HG02938 (cell line): ENCODE measurements around the gene CACNA1H.
"Not testable (repeated sequence)": the region's sequence is repeated elsewhere in the genome, so short reads cannot be mapped to it uniquely, and the experiment has no call there.

ENCODE experiments used
- ATAC-seq: cut with Tn5 transposase; IDR thresholded peaks from one replicate; pipeline ENCODE4 v1.9.1; 2021; ENCODE audit warnings: mild to moderate bottlenecking, moderate library complexity; ENCODE audit not compliant: unreplicated experiment

The CACNA1H gene

DNA sequence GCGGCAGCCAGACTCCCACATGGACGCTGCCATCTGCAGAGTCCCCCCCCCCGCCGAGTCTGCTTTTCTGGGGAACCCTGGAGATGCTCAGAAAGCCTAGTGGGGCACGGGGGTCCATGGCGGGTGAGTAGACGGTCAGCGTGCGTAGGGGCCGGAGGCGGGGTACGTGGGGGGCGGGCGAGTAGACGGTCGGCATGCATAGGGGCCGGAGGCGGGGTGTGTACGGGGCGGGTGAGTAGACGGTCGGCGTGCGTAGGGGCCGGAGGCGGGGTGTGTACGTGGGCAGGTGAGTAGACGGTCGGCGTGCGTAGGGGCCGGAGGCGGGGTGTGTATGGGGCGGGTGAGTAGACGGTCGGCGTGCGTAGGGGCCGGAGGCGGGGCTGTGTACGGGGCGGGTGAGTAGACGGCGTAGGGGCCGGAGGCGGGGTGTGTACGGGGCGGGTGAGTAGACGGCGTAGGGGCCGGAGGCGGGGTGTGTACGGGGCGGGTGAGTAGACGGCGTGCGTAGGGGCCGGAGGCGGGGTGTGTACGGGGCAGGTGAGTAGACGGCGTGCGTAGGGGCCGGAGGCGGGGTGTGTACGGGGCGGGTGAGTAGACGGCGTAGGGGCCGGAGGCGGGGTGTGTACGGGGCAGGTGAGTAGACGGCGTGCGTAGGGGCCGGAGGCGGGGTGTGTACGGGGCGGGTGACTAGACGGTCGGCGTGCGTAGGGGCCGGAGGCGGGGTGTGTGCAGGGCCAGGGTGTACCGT lies 32.7 kb downstream of the CACNA1H start:
- not testable (repeated sequence) for ATAC-seq

DNA sequence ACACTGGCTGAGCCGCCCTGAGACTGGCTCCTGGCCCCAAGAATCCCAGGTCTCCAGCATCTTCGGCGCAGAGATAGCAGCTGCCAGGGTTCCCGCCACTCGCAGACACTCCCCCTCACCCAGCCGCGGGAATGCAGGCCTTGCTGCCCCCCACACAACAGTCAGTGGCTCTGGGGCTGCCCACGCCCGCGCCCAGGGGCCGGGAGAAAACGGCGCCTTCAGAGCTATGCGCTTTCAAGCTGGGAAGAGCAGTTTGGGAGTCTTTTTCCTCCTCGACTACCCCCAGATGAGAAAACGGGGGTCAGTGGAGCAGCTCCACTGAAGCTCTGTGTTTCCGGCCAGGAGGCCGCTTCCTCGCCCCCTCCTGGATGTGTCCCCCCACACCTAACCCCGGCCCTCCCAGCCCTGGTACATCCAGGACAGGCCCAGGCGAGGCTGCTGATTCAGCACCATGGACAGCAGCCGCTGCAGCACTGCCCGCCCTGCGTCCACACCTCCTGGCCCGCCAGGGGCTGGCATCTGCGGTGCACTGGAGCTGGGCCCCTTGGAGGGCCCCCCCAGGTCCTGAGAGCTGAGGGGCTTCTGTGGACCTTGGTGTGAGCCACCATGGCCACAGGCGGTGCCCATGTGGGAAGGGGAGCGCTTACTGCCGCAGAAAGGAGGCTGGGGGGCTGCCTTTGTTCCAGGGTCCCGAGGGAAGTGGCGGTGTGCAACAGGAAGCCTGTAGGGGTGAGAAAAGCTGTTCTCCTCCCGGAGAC lies 35.7 kb downstream of the CACNA1H start:
- no peak for ATAC-seq

DNA sequence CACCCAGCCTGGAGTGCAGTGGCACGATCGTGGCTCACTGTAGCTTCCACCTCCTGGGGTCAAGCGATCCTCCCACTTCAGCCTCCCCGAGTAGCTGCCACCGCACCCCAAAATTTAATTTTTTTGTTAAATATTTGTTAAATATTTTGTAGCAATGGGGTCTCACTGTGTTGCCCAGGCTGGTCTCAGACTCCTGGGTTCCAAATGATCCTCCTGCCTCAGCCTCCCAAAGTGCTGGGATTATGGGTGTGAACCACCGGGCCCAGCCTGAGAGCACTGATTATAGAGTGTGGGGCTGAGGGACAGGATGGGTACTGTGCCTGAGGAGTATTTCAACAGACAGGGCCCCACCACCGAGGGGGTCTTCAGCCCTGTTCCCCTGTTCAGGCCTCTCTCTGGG lies 36.5 kb downstream of the CACNA1H start:
- ATAC-seq = no peak

DNA sequence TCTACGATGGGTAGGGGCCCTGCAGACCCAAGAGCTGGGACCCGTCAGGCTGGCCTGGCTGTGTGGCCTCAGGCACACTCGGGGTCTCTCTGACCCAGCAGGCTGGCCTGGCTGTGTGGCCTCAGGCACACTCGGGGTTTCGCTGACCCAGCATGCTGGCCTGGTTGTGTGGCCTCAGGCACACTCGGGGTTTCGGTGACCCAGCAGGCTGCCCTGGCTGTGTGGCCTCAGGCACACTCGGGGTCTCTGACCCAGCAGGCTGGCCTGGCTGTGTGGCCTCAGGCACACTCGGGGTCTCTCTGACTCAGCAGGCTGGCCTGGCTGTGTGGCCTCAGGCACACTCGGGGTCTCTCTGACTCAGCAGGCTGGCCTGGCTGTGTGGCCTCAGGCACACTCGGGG lies 37.9 kb downstream of the CACNA1H start:
- ATAC-seq = not testable (repeated sequence)

DNA sequence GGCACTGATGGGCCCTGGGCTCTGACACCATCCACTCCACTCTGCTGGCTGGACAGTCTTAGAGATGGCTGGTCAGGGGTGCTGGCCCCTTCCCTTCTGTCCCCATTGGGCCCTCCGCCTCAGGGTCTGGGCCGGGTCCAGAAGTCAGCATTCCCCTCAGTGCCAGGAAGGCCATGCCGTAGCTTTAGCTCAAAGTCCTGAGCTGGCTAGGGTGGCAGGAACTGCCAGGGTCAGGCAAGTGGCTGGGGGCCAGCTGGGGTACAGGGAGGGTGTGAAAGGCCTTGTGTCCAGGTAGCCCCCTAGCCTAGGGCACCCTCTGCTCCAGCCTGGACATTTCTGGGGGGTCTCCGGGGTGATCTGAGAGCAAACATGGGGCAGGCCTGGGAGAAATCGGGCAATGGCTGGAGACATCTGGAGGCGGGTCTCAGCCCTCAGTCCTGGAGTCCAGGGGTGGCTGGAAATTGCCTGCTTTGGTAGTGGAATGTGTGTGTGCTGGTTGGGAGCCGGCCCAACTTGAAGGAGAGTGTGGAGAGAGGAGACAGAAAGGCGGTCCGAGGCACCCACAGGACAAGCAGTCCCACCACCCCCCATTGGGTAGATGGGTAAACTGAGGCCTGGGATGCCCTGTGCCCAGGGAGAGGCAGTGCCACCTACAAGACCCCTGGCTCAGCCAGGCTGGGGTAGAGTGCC lies 39.6 kb downstream of the CACNA1H start:
- ATAC-seq = no peak

GRCh38 chr16:1193143-1193824 lies 40.4 kb downstream of the CACNA1H start:
- ATAC-seq = no peak

GRCh38 chr16:1193825-1194581 lies 41.1 kb downstream of the CACNA1H start:
- ATAC-seq = no peak

GRCh38 chr16:1194665-1195392 lies 41.9 kb downstream of the CACNA1H start:
- ATAC-seq = no peak

DNA sequence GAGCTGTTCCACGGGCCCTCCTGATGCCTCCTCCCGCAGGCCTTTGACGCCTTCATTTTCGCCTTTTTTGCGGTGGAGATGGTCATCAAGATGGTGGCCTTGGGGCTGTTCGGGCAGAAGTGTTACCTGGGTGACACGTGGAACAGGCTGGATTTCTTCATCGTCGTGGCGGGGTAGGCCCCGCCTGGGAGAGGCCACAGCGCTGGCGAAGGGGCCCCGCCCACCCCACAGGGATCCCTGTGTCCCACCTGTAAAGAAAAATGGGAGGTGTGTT lies 42.4 kb downstream of the CACNA1H start:
- no peak for ATAC-seq

DNA sequence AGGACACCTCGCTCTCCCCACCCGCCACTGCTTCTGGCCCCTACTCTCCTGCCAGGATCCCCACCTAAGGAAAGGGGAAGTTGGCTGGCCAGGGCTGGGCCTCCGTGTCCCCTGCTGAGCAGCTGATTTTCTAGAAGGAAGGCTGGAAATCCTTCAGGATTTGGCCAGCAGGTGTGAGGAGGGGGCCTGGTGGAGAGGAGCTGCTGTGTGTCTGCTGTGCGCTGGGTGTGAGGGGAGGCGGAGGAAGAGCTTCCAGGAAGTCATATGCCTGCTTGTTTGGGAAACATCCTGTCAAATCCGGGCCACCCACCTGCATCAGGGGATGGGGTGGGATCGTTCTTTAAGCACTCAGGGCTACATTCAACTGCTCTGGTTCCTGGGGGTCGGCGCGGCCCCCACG lies 43.6 kb downstream of the CACNA1H start:
- no peak for ATAC-seq

- no peak for ATAC-seq
Measured at GRCh38 chr16:1197237-1197866, 44.4 kb downstream of the CACNA1H start.

DNA sequence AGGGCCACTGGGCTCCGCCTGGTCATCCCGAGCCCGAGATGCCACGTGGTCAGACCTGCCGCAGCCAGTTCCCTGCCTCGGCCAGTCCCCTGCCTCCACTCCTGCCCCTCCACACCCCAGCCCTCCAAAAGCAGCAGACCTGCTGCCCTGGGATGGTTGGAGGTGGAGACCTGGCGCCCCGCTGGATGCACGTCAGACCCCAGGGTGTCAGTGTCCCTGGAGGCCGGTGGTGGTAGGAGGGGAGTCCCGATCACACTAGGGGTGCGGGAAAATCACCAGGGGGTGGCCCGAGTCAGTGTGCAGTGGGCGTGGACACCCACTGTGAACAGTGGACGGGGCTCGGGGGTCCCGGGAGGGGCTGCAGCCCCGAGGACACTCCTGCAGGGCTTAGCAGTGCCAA lies 45.3 kb downstream of the CACNA1H start:
- ATAC-seq = no peak

DNA sequence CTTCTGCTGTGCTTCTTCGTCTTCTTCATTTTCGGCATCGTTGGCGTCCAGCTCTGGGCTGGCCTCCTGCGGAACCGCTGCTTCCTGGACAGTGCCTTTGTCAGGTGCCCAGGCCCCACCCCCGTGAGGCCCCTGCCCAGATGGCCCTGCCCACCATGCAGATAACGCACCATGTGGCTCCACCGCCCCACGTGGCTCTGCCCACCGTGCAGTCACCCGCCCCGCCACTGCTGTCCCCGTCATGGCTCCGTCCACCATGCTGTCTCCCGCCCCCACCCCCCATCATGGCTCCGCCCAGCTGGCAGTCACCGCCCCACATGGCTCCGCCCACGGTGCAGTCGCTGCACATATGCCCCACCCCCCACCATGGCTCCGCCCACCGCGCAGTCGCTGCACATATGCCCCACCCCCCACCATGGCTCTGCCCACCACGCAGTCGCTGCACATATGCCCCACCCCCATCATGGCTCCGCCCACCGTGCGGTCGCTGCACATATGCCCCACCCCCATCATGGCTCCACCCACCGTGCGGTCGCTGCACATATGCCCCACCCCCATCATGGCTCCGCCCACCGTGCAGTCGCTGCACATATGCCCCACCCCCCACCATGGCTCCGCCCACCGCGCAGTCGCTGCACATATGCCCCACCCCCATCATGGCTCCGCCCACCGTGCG lies 45.9 kb downstream of the CACNA1H start:
- not testable (repeated sequence) for ATAC-seq

GRCh38 chr16:1199347-1200013 lies 46.6 kb downstream of the CACNA1H start:
- ATAC-seq = no peak

GRCh38 chr16:1200014-1200627 lies 47.2 kb downstream of the CACNA1H start:
- ATAC-seq = no peak

- no peak for ATAC-seq
Measured at GRCh38 chr16:1201444-1201843, 48.5 kb downstream of the CACNA1H start.

GRCh38 chr16:1202274-1202673 lies 49.4 kb downstream of the CACNA1H start:
- no peak for ATAC-seq

DNA sequence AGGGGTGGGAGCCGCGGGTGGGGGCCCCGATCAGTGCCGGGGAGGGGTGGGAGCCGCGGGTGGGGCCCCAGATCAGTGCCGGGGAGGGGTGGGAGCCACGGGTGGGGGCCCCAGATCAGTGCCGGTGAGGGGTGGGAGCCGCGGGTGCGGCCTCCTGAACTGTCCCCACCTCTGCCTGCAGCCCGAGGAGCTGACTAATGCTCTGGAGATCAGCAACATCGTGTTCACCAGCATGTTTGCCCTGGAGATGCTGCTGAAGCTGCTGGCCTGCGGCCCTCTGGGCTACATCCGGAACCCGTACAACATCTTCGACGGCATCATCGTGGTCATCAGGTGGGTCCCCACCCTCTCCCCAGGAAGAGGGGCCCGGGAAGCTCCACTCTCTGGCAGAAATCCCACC lies 52.0 kb downstream of the CACNA1H start:
- no peak for ATAC-seq
